ENCODE results near the gene SMIM36. TPM values are rescaled to one million over a fixed set of nuclear protein-coding genes. Genes with fewer than 3 reads are reported as not detected.
"Not testable (repeated sequence)": the region's sequence is repeated elsewhere in the genome, so short reads cannot be mapped to it uniquely, and the experiment has no call there.

The SMIM36 gene
- total RNA-seq, 2 experiments from 2014 or later: not detected

DNA sequence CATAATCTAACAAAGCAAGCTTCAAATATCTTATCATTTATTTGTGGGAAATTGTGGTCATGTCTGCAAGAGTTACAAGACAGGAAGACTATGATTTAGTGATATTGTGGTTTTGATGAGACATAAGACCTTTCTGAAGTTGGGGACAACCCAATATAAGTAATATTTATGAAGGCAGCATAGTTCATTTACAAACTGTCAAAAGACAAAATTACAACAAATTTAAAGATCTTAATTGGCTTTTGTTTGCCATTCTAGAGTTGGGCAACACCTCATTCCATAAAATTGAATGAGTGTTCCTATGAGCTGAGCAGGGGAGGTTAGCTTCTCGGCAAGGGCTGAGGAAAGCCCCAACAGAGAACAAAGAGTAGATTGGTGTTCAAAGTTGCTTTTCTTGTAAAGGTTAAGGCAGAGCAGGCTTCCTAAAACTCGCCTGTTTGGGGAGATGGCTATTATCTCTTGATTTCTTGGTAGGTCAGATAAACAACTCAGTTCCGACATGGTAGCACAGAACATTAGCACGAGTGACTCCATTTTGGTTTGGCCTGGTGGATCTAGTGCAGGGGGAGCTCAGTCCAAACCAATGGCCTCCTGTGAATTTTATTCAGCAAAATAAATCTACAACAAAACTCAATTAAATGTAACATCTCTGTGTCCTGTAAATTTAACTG, 78.8 kb downstream of the SMIM36 start:
- H3K36me3 Mint-ChIP-seq: no peaks in the 10 kb centered on the region
- no peak for ATAC-seq
- no peak for DNase-seq
- H3K9me3 Mint-ChIP-seq (ENCODE audit: low read depth): no peaks in the 10 kb centered on the region
- peaks cover 14% of the 10 kb centered on the region for H3K27me3 Mint-ChIP-seq
- CTCF ChIA-PET: no interaction called here
- H3K4me1 Mint-ChIP-seq: peaks cover 25% of the 10 kb centered on the region
- H3K27ac Mint-ChIP-seq: no peak overlapping the region
- H3K4me3 Mint-ChIP-seq: no peak overlapping the region

- H3K27ac Mint-ChIP-seq; H3K9me3 Mint-ChIP-seq (ENCODE audit: low read depth); CTCF ChIA-PET; DNase-seq; H3K36me3 Mint-ChIP-seq; H3K4me3 Mint-ChIP-seq; ATAC-seq: not testable (repeated sequence)
- Mint-ChIP-seq H3K4me1 (peaks cover 24% of the 10 kb centered on the region), H3K27me3 (peaks cover 18% of the 10 kb centered on the region)
These were observed 79.3 kb downstream of the SMIM36 start for GRCh38 chr17:55431914-55432313.

- Mint-ChIP-seq H3K4me1 (peaks cover 22% of the 10 kb centered on the region), H3K4me3 (no peak overlapping the region), H3K27me3 (peaks cover 19% of the 10 kb centered on the region), H3K36me3 (no peaks in the 10 kb centered on the region), H3K27ac (no peak overlapping the region), H3K9me3 (ENCODE audit: low read depth) (no peaks in the 10 kb centered on the region)
- ATAC-seq: no peak
- no peak for DNase-seq
- CTCF ChIA-PET: no interaction called here
These were observed 80.5 kb downstream of the SMIM36 start for GRCh38 chr17:55430541-55431288.

DNA sequence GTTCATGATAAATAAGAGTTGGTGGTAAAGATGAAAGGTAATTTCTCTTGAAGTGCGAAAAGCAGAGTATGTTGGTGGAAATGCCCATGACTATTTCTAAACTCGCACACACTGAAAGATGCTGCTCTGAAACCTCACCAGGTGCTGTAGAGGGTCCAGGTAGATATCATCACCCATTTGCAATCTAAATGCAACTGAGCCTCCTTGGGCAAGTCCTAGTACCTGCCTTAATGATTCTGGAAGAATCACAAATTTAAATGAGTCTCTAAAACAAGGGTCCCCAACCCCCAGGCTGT, 83.7 kb downstream of the SMIM36 start:
- CTCF ChIA-PET: no interaction called here
- H3K4me3 Mint-ChIP-seq: no peak overlapping the region
- H3K4me1 Mint-ChIP-seq: peaks cover 12% of the 10 kb centered on the region
- no peaks in the 10 kb centered on the region for H3K9me3 Mint-ChIP-seq (ENCODE audit: low read depth)
- no peak overlapping the region for H3K27ac Mint-ChIP-seq
- no peak for DNase-seq
- H3K27me3 Mint-ChIP-seq: peaks cover 43% of the 10 kb centered on the region
- H3K36me3 Mint-ChIP-seq: no peaks in the 10 kb centered on the region
- ATAC-seq: no peak

DNA sequence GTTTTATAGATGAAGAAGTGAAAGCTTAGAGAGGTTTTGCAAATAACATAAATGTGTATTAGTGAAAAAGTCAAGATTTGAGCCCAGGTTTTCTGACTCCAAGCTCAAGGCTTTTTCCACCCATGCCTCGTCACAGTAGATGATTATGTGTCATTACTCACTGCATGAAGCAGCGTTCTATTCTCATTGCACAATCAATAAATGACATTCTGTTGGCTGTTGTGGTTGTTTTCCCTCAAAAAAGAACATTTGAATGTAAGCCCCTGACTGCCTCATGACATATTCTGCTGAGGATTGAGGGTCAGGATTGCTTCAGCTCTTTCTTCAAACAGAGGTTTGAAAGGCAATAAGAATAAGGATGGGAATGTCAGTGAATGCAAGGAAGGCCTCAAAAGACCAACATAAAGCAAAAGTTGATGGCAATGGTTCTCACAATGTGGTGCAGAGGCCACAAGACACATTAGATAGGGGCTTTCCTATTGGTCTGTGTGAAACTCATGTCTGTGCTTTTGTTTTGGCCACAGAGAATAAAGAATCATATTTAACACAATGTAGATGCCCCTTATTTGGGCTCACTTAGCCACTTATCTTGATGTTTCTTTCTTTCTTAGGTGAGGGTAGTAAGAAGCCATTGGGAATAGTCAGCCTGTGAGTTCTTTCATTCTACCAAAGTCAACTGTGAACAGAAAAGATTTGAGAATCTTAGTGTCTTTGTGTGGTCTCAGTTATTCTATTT, 84.2 kb downstream of the SMIM36 start:
- H3K4me3 Mint-ChIP-seq: no peak overlapping the region
- H3K27me3 Mint-ChIP-seq: peaks cover 46% of the 10 kb centered on the region
- no peak for ATAC-seq
- no peaks in the 10 kb centered on the region for H3K9me3 Mint-ChIP-seq (ENCODE audit: low read depth)
- no peak for DNase-seq
- H3K36me3 Mint-ChIP-seq: no peaks in the 10 kb centered on the region
- H3K4me1 Mint-ChIP-seq: peaks cover 12% of the 10 kb centered on the region
- no peak overlapping the region for H3K27ac Mint-ChIP-seq
- CTCF ChIA-PET: interaction anchor here (0.7 kb wide), 1 partner anchor 1168 kb away, joined by 3 read pairs; no protein-coding TSS in a partner anchor

DNA sequence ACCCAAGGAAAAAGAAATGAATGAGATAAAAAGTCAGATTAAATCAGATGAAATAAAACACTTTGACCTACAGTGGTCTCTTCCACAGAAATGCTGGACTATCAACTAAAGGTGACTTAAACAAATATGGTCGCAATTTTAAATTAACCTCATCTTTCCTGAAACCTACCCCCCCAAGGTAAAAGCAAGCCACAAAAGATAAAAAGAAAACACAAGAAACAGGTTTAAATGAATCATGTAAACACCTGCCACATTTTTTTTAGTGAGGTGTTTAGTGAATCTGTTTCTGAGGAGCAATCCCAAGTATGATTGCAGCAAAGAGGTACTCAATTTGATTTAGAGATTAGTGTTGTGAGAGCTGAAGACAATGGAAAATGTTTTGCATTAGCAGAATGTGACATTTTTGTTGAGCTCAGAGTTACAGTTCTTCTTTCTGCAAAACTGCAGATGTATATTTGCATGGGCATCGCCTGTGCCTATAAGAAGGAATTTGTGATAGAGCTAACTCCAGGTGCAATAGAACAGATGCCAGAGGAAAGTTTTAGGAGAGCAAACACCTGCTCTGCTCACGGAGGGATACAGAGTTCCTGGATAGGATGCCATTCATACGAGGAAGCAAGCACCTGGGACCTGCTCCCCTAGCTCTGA, 86.2 kb downstream of the SMIM36 start:
- Mint-ChIP-seq H3K9me3 (ENCODE audit: low read depth) (no peaks in the 10 kb centered on the region), H3K4me3 (no peak overlapping the region), H3K27ac (no peak overlapping the region), H3K4me1 (peaks cover 16% of the 10 kb centered on the region), H3K36me3 (peaks cover 3% of the 10 kb centered on the region), H3K27me3 (peaks cover 41% of the 10 kb centered on the region)
- CTCF ChIA-PET: interaction anchor here (0.8 kb wide), 1 partner anchor 419 kb away, joined by 3 read pairs; no protein-coding TSS in a partner anchor
- DNase-seq (no peak), ATAC-seq (no peak)

DNA sequence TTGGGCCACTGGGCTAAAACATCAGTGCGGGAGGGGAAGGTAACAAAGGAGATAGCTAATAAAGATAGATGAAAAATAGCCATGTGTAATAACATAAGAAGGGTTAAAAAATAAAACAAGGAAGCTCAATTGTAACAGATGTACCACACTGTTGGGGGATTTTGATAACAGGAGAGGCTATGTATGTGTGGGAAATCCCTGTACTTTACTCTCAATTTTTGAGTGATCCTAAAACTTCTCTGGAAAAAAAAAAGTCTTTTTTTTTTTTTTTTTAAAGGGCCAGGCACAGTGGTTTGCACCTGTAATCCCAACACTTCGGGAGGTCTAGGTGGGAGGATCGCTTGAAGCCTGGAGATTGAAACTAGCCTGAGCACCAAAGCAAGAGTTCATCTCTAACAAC, 87.7 kb downstream of the SMIM36 start:
- CTCF ChIA-PET: interaction anchor here (1.0 kb wide), 1 partner anchor 91 kb away, joined by 3 read pairs; no protein-coding TSS in a partner anchor
- Mint-ChIP-seq H3K4me3 (no peak overlapping the region), H3K36me3 (peaks cover 17% of the 10 kb centered on the region), H3K4me1 (peaks cover 31% of the 10 kb centered on the region), H3K9me3 (ENCODE audit: low read depth) (no peaks in the 10 kb centered on the region), H3K27me3 (peaks cover 41% of the 10 kb centered on the region), H3K27ac (no peak overlapping the region)
- no peak for DNase-seq
- no peak for ATAC-seq

DNA sequence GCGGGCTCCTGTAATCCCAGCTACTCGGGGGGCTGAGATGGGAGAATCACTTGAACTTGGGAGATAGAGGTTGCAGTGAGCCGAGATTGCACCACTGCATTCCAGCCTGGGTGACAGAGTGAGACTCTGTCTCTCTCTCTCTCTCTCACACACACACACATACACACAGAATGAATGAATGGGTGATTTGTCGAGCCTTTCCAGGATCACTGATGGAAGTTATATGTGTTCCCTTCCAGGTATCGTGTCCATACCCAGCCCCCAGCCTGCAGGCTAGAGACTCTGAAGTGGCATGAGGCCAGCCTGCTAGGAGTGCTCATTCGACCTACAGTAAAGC, 88.5 kb downstream of the SMIM36 start:
- Mint-ChIP-seq H3K4me1 (peaks cover 38% of the 10 kb centered on the region), H3K36me3 (peaks cover 24% of the 10 kb centered on the region), H3K4me3 (peak overlapping the region; percentile 41), H3K27me3 (peaks cover 38% of the 10 kb centered on the region)
- not testable (repeated sequence) for H3K27ac Mint-ChIP-seq; H3K9me3 Mint-ChIP-seq (ENCODE audit: low read depth); DNase-seq; ATAC-seq
- CTCF ChIA-PET: interaction anchor here (0.8 to 1.0 kb wide), 3 partner anchors 14 to 92 kb away, joined by 3 read pairs; no protein-coding TSS in a partner anchor

- Mint-ChIP-seq H3K4me3 (peak within 1 kb of the TSS; percentile 93), H3K27me3 (peaks cover 32% of the 10 kb centered on the region), H3K36me3 (peaks cover 37% of the 10 kb centered on the region), H3K9me3 (ENCODE audit: low read depth) (no peaks in the 10 kb centered on the region), H3K27ac (peak within 1 kb of the TSS; percentile 99), H3K4me1 (peaks cover 48% of the 10 kb centered on the region)
- CTCF ChIA-PET: interaction anchor here (1.6 kb wide), 2 partner anchors 20 to 93 kb away, joined by 3 to 4 read pairs; no protein-coding TSS in a partner anchor
- DNase-seq: no peak
- ATAC-seq: peak; percentile 4
These were observed 89.9 kb downstream of the SMIM36 start, which contains the start of gene MMD for GRCh38 chr17:55421179-55421934. Gene MMD, minus strand, starts transcription at chr17:55421835. Its CDS starts 140 bp downstream, at chr17:55421695.

DNA sequence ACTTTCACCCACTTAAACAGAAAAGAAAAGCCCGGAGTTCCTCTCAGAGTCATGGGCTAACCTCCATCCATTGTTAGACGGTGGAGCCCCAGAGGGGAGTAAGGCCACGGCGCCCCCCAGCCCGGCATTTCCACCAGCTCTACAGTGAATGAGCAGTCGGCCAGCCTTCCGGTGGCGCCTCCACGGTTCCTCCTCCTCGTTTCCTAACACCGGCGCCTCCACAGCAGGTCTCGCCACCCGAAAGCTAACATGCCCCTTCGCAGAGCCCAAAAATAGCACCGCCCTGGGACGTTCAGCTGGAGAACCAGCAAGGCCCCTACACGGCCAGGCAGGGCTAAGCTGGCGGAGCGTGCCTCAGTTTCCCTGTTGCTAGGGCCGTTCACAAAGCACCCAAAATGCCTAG, 90.5 kb downstream of the SMIM36 start:
- Mint-ChIP-seq H3K4me3 (peak overlapping the region; percentile 93), H3K27me3 (peaks cover 31% of the 10 kb centered on the region), H3K27ac (peak overlapping the region; percentile 99), H3K36me3 (peaks cover 41% of the 10 kb centered on the region), H3K9me3 (ENCODE audit: low read depth) (no peaks in the 10 kb centered on the region), H3K4me1 (peaks cover 54% of the 10 kb centered on the region)
- DNase-seq (peak; percentile 64), ATAC-seq (peak; percentile 13)
- CTCF ChIA-PET: interaction anchor here (1.0 to 1.6 kb wide), 3 partner anchors 19 to 93 kb away, joined by 3 to 4 read pairs (median 3); no protein-coding TSS in a partner anchor

DNA sequence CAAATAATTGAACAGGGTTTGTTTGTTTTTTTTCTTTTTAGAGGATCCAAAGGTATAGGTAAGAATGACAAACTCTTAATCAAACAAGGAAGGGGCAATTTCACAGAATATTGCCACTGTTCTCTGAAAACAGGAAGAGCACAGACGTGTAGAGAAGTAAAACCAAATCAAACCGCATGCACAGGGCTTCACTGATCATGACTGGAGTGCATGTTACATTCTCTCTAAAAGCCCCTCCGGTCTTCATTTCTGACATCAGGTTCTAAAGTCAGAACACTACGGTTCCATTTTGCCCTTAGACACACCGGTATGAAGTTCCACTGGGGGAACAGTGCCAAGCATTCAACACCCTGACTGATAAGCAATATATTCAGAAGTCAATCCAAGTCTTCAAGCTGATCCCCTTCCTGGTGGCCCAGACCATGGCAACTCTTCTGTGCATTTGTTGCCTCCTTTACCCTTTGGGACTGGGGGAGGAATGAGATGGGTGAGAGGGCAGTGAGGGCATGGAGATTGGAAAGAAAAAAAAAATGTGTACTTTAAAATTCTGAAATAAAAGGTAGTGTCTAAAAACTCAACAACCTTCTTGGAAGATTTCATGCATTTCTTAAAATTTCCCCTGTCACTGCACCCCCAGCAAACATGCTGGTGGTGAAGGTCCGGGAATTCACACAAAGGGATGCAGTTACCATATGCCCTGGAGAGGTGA, 91.0 kb downstream of the SMIM36 start:
- ATAC-seq (peak; percentile 35), DNase-seq (peak; percentile 75)
- Mint-ChIP-seq H3K36me3 (peaks cover 41% of the 10 kb centered on the region), H3K27me3 (peaks cover 26% of the 10 kb centered on the region), H3K4me3 (peak overlapping the region; percentile 93), H3K27ac (peak overlapping the region; percentile 99), H3K4me1 (peaks cover 56% of the 10 kb centered on the region), H3K9me3 (ENCODE audit: low read depth) (no peaks in the 10 kb centered on the region)
- CTCF ChIA-PET: interaction anchor here (1.0 to 1.6 kb wide), 2 partner anchors 19 to 71 kb away, joined by 3 to 4 read pairs; no protein-coding TSS in a partner anchor
